CD1c-positive myeloid dendritic cell (primary cell): ENCODE results near the gene DISP3.

Source experiments
- DNase-seq: peaks from one replicate; pipeline ENCODE4 v3.0.0-alpha.2; 2016; ENCODE audit errors: extremely low spot score

Gene DISP3

GRCh38 chr1:11529330-11529729 lies 50.4 kb downstream of the DISP3 start:
- no peak for DNase-seq

GRCh38 chr1:11529763-11530730 lies 51.1 kb downstream of the DISP3 start:
- DNase-seq: no peak

- no peak for DNase-seq
These were observed 51.9 kb downstream of the DISP3 start for GRCh38 chr1:11530731-11531311.

GRCh38 chr1:11531314-11531870 lies 52.4 kb downstream of the DISP3 start:
- DNase-seq: no peak

- DNase-seq: no peak
These were observed 53.0 kb downstream of the DISP3 start for GRCh38 chr1:11531943-11532342.

- DNase-seq: no peak
These were observed 55.1 kb downstream of the DISP3 start for GRCh38 chr1:11533790-11534787.

GRCh38 chr1:11534846-11535245 lies 55.9 kb downstream of the DISP3 start:
- DNase-seq: no peak

- DNase-seq: no peak
These were observed 56.4 kb downstream of the DISP3 start for GRCh38 chr1:11535316-11535715.

GRCh38 chr1:11535761-11536572 lies 57.0 kb downstream of the DISP3 start:
- no peak for DNase-seq

- no peak for DNase-seq
These were observed 57.8 kb downstream of the DISP3 start for GRCh38 chr1:11536573-11537379.

- DNase-seq: no peak
These were observed 58.4 kb downstream of the DISP3 start for GRCh38 chr1:11537380-11537764.

- no peak for DNase-seq
These were observed 59.1 kb downstream of the DISP3 start for GRCh38 chr1:11537854-11538591.

- no peak for DNase-seq
These were observed 59.9 kb downstream of the DISP3 start for GRCh38 chr1:11538886-11539285.

- DNase-seq: no peak
These were observed 61.2 kb downstream of the DISP3 start for GRCh38 chr1:11539850-11540772.

- no peak for DNase-seq
These were observed 61.8 kb downstream of the DISP3 start for GRCh38 chr1:11540773-11541160.

GRCh38 chr1:11541236-11541635 lies 62.3 kb downstream of the DISP3 start:
- no peak for DNase-seq

GRCh38 chr1:11541956-11542355 lies 63.0 kb downstream of the DISP3 start:
- DNase-seq: no peak

- DNase-seq: no peak
These were observed 64.4 kb downstream of the DISP3 start for GRCh38 chr1:11543392-11543791.
